Measurements from ENCODE around the gene IL20RB. TPM values are rescaled to one million over a fixed set of nuclear protein-coding genes. Genes with fewer than 3 reads are reported as not detected.
"Not testable (repeated sequence)": the region's sequence is repeated elsewhere in the genome, so short reads cannot be mapped to it uniquely, and the experiment has no call there.

The IL20RB gene
- polyA plus RNA-seq, 2 donors, result 83.2 to 85.1 TPM

- Histone ChIP-seq H3K27ac (ENCODE audit: low read depth in 2 of 2, low read length in 1 of 2) (peak overlapping the region in 1 of 2 donors; percentile 1), H3K4me1 (ENCODE audit: control insufficient read depth in 2 of 2, insufficient read depth in 2 of 2, low read length in 1 of 2) (no peaks in the 10 kb centered on the region), H3K36me3 (ENCODE audit: control insufficient read depth in 2 of 2, insufficient read depth in 2 of 2, low read length in 1 of 2) (peaks cover 0 to 15% of the 10 kb centered on the region in 2 donors), H3K27me3 (ENCODE audit: control insufficient read depth in 1 of 2, insufficient read depth in 2 of 2, low read length in 2 of 2) (no peaks in the 10 kb centered on the region), H3K4me3 (ENCODE audit: low read depth in 1 of 2, low read length in 2 of 2) (no peak overlapping the region), H3K9me3 (ENCODE audit: control insufficient read depth in 2 of 2, insufficient read depth in 1 of 2, low read depth in 1 of 2, low read length in 1 of 2) (no peaks in the 10 kb centered on the region)
- 67 to 80% methylated on average over 3 of the region's 3 CpGs for WGBS, 2 donors
These were observed 54.3 kb downstream of the IL20RB start for GRCh38 chr3:137012097-137012501.

DNA sequence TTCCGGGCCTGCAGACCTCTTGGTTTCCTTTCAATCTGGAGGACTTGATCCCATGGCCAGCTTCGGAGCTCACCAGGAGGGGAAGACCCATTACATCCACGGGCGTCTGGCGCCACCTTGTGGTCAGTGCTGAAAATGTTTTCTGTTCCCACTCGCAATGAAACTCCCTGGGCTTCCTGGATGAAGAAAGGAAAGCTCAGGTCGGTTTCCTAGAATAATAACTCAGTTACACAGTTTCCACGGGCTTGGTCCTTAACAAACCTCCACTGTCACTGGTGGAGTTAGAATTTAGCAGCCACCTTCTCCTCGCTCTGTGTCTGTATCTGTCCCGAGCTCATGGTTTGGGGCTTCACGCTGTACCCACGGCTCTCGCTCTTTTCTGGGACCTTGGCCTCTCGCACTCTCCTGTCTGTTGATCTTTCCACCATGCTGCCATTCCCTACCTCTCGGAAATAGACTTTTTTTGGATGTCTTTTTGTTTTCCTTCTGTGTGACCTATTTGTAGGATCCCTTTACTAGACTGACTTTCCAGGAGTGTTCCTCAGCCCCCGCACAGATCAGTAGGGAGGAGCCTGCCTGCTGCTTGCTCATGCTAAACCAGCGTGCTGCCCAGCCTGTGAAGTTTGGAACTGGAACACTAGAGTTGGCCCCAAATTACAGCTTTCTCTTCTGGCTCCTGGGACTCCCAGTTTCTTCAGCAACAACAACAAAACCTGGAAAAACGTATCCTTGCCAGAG is 56.3 kb downstream of the IL20RB start:
- H3K27me3 ChIP-seq (ENCODE audit: control insufficient read depth in 1 of 2, insufficient read depth in 2 of 2, low read length in 2 of 2), result no peaks in the 10 kb centered on the region

GRCh38 chr3:137017316-137017715 is 59.5 kb downstream of the IL20RB start:
- not testable (repeated sequence) for H3K4me1 ChIP-seq (ENCODE audit: control insufficient read depth in 2 of 2, insufficient read depth in 2 of 2, low read length in 1 of 2); H3K36me3 ChIP-seq (ENCODE audit: control insufficient read depth in 2 of 2, insufficient read depth in 2 of 2, low read length in 1 of 2); H3K9me3 ChIP-seq (ENCODE audit: control insufficient read depth in 2 of 2, insufficient read depth in 1 of 2, low read depth in 1 of 2, low read length in 1 of 2); H3K4me3 ChIP-seq (ENCODE audit: low read depth in 1 of 2, low read length in 2 of 2); H3K27me3 ChIP-seq (ENCODE audit: control insufficient read depth in 1 of 2, insufficient read depth in 2 of 2, low read length in 2 of 2); H3K27ac ChIP-seq (ENCODE audit: low read depth in 2 of 2, low read length in 1 of 2)
- 76 to 83% methylated on average over 1 of the region's 1 CpG for WGBS, 2 donors

More for the DNA sequence above, 56.3 kb downstream of the IL20RB start:
- H3K4me3 ChIP-seq (ENCODE audit: low read depth in 1 of 2, low read length in 2 of 2), result peak overlapping the region; percentile 27 to 51
- H3K27ac ChIP-seq (ENCODE audit: low read depth in 2 of 2, low read length in 1 of 2), result peak overlapping the region; percentile 62 to 89
- no peaks in the 10 kb centered on the region for H3K9me3 ChIP-seq (ENCODE audit: control insufficient read depth in 2 of 2, insufficient read depth in 1 of 2, low read depth in 1 of 2, low read length in 1 of 2)
- H3K4me1 ChIP-seq (ENCODE audit: control insufficient read depth in 2 of 2, insufficient read depth in 2 of 2, low read length in 1 of 2), result no peaks in the 10 kb centered on the region
- H3K36me3 ChIP-seq (ENCODE audit: control insufficient read depth in 2 of 2, insufficient read depth in 2 of 2, low read length in 1 of 2), result peaks cover 0 to 13% of the 10 kb centered on the region in 2 donors
- 11 to 12% methylated on average over 18 of the region's 18 CpGs for WGBS, 2 donors

DNA sequence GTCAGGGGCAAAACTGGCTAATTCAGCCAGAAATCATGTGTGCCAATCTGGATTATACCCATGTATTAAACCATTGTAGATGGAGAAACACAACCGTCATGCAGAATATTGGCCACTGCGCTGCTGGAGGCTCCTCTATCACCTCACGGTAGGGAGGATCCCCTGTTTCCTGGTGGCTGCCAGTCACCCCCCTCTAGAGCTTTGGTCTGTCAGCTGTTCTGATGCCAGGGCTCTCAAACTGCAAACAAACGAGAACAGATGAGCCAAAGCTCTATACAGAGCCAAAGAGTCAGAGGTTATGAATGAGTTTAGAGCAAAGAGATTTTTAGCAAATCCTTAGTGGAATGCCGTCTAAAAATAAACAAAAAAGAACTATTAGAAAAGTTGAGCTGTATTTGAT is 62.5 kb downstream of the IL20RB start:
- H3K27ac ChIP-seq (ENCODE audit: low read depth in 2 of 2, low read length in 1 of 2), result no peak overlapping the region
- 46 to 59% methylated on average over 5 of the region's 5 CpGs for WGBS, 2 donors
- no peaks in the 10 kb centered on the region for H3K9me3 ChIP-seq (ENCODE audit: control insufficient read depth in 2 of 2, insufficient read depth in 1 of 2, low read depth in 1 of 2, low read length in 1 of 2)
- no peak overlapping the region for H3K4me3 ChIP-seq (ENCODE audit: low read depth in 1 of 2, low read length in 2 of 2)
- H3K4me1 ChIP-seq (ENCODE audit: control insufficient read depth in 2 of 2, insufficient read depth in 2 of 2, low read length in 1 of 2), result no peaks in the 10 kb centered on the region
- peaks cover 0 to 8% of the 10 kb centered on the region in 2 donors for H3K36me3 ChIP-seq (ENCODE audit: control insufficient read depth in 2 of 2, insufficient read depth in 2 of 2, low read length in 1 of 2)
- H3K27me3 ChIP-seq (ENCODE audit: control insufficient read depth in 1 of 2, insufficient read depth in 2 of 2, low read length in 2 of 2), result no peaks in the 10 kb centered on the region

- Histone ChIP-seq H3K36me3 (ENCODE audit: control insufficient read depth in 2 of 2, insufficient read depth in 2 of 2, low read length in 1 of 2) (peaks cover 0 to 8% of the 10 kb centered on the region in 2 donors), H3K9me3 (ENCODE audit: control insufficient read depth in 2 of 2, insufficient read depth in 1 of 2, low read depth in 1 of 2, low read length in 1 of 2) (no peaks in the 10 kb centered on the region), H3K4me3 (ENCODE audit: low read depth in 1 of 2, low read length in 2 of 2) (no peak overlapping the region), H3K4me1 (ENCODE audit: control insufficient read depth in 2 of 2, insufficient read depth in 2 of 2, low read length in 1 of 2) (peaks cover 0 to under 1% of the 10 kb centered on the region in 2 donors), H3K27ac (ENCODE audit: low read depth in 2 of 2, low read length in 1 of 2) (no peak overlapping the region), H3K27me3 (ENCODE audit: control insufficient read depth in 1 of 2, insufficient read depth in 2 of 2, low read length in 2 of 2) (no peaks in the 10 kb centered on the region)
- WGBS, 2 donors, result 87 to 89% methylated on average over 2 of the region's 2 CpGs
These were observed 63.1 kb downstream of the IL20RB start for GRCh38 chr3:137020888-137021287.

- H3K4me1 ChIP-seq (ENCODE audit: control insufficient read depth in 2 of 2, insufficient read depth in 2 of 2, low read length in 1 of 2), result peaks cover 3 to 4% of the 10 kb centered on the region in 2 donors
- H3K4me3 ChIP-seq (ENCODE audit: low read depth in 1 of 2, low read length in 2 of 2), result no peak overlapping the region
- H3K27me3 ChIP-seq (ENCODE audit: control insufficient read depth in 1 of 2, insufficient read depth in 2 of 2, low read length in 2 of 2), result no peaks in the 10 kb centered on the region
- no peak overlapping the region for H3K27ac ChIP-seq (ENCODE audit: low read depth in 2 of 2, low read length in 1 of 2)
- H3K36me3 ChIP-seq (ENCODE audit: control insufficient read depth in 2 of 2, insufficient read depth in 2 of 2, low read length in 1 of 2), result peaks cover 0 to 10% of the 10 kb centered on the region in 2 donors
- 92 to 93% methylated on average over 5 of the region's 5 CpGs for WGBS, 2 donors
- no peaks in the 10 kb centered on the region for H3K9me3 ChIP-seq (ENCODE audit: control insufficient read depth in 2 of 2, insufficient read depth in 1 of 2, low read depth in 1 of 2, low read length in 1 of 2)
These were observed 66.6 kb downstream of the IL20RB start for GRCh38 chr3:137024348-137024747.

GRCh38 chr3:137026701-137027100 is 68.9 kb downstream of the IL20RB start:
- Histone ChIP-seq H3K4me3 (ENCODE audit: low read depth in 1 of 2, low read length in 2 of 2) (no peak overlapping the region), H3K36me3 (ENCODE audit: control insufficient read depth in 2 of 2, insufficient read depth in 2 of 2, low read length in 1 of 2) (peaks cover 0 to 14% of the 10 kb centered on the region in 2 donors), H3K4me1 (ENCODE audit: control insufficient read depth in 2 of 2, insufficient read depth in 2 of 2, low read length in 1 of 2) (peaks cover 3 to 4% of the 10 kb centered on the region in 2 donors), H3K27ac (ENCODE audit: low read depth in 2 of 2, low read length in 1 of 2) (no peak overlapping the region), H3K9me3 (ENCODE audit: control insufficient read depth in 2 of 2, insufficient read depth in 1 of 2, low read depth in 1 of 2, low read length in 1 of 2) (no peaks in the 10 kb centered on the region), H3K27me3 (ENCODE audit: control insufficient read depth in 1 of 2, insufficient read depth in 2 of 2, low read length in 2 of 2) (no peaks in the 10 kb centered on the region)
- 53 to 65% methylated on average over 3 of the region's 3 CpGs for WGBS, 2 donors

- peaks cover 0 to 9% of the 10 kb centered on the region in 2 donors for H3K36me3 ChIP-seq (ENCODE audit: control insufficient read depth in 2 of 2, insufficient read depth in 2 of 2, low read length in 1 of 2)
- no peaks in the 10 kb centered on the region for H3K27me3 ChIP-seq (ENCODE audit: control insufficient read depth in 1 of 2, insufficient read depth in 2 of 2, low read length in 2 of 2)
- H3K9me3 ChIP-seq (ENCODE audit: control insufficient read depth in 2 of 2, insufficient read depth in 1 of 2, low read depth in 1 of 2, low read length in 1 of 2), result no peaks in the 10 kb centered on the region
- H3K4me1 ChIP-seq (ENCODE audit: control insufficient read depth in 2 of 2, insufficient read depth in 2 of 2, low read length in 1 of 2), result peaks cover 4% of the 10 kb centered on the region in 2 donors
- WGBS, 2 donors, result 7 to 13% methylated on average over 31 of the region's 31 CpGs
- H3K27ac ChIP-seq (ENCODE audit: low read depth in 2 of 2, low read length in 1 of 2), result no peak overlapping the region
- no peak overlapping the region for H3K4me3 ChIP-seq (ENCODE audit: low read depth in 1 of 2, low read length in 2 of 2)
These were observed 74.8 kb downstream of the IL20RB start for GRCh38 chr3:137032465-137033120.

DNA sequence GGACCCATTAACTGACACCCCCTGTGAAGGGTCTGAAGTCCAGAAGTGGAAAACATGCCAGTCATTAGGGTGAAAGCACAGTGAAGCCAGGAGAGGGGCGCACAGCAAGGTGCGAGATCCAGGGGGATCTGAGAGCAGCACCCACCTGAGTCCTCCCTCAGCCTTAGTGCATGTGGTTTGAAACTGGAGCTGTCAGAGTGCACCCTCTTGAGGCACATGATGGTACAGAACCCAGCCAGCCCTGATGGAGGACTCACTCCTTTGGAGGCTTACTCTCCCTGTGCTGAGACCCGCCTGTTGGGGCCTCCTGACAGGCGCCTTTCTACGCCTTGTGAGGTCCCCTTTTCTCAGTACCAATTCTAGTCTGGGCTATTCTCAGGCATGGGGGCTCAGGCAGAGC is 77.8 kb downstream of the IL20RB start:
- Histone ChIP-seq H3K27ac (ENCODE audit: low read depth in 2 of 2, low read length in 1 of 2) (no peak overlapping the region), H3K4me1 (ENCODE audit: control insufficient read depth in 2 of 2, insufficient read depth in 2 of 2, low read length in 1 of 2) (peaks cover 4% of the 10 kb centered on the region in 2 donors), H3K4me3 (ENCODE audit: low read depth in 1 of 2, low read length in 2 of 2) (no peak overlapping the region), H3K36me3 (ENCODE audit: control insufficient read depth in 2 of 2, insufficient read depth in 2 of 2, low read length in 1 of 2) (peaks cover 0 to 11% of the 10 kb centered on the region in 2 donors), H3K9me3 (ENCODE audit: control insufficient read depth in 2 of 2, insufficient read depth in 1 of 2, low read depth in 1 of 2, low read length in 1 of 2) (no peaks in the 10 kb centered on the region), H3K27me3 (ENCODE audit: control insufficient read depth in 1 of 2, insufficient read depth in 2 of 2, low read length in 2 of 2) (no peaks in the 10 kb centered on the region)
- 88 to 91% methylated on average over 5 of the region's 5 CpGs for WGBS, 2 donors

Measured in esophagus (tissue), 2 donors.